Tibial nerve (tissue), 4 donors: ENCODE data around the gene ARHGAP6.
A peak's percentile ranks its signal among the peaks of the same experiment; 100 is the strongest.

ENCODE experiments used
- CTCF ChIP-seq, 5 experiments: fragments of 200-600 bp in 3 of 5; fragments of 450-650 bp in 2 of 5; sonication (generic) in 3 of 5; IDR thresholded peaks; one replicate each; pipeline ENCODE4 v1.5.1; 2016 to 2019; ENCODE audit warnings: antibody characterized with exemption in 5 of 5, mild to moderate bottlenecking in 3 of 5, moderate library complexity in 2 of 5
- EP300 ChIP-seq, 2 donors: sonication (generic); formaldehyde crosslinking; IDR thresholded peaks; one replicate each; pipeline ENCODE4 v1.6.1; 2017; ENCODE audit warnings: antibody characterized with exemption in 2 of 2, mild to moderate bottlenecking in 1 of 2
- POLR2A ChIP-seq, 2 donors: fragments of 450-650 bp; IDR thresholded peaks; one replicate each; pipeline ENCODE4 v1.6.1; 2017; ENCODE audit warnings: antibody characterized with exemption in 2 of 2, mild to moderate bottlenecking in 2 of 2, moderate library complexity in 2 of 2

DNA sequence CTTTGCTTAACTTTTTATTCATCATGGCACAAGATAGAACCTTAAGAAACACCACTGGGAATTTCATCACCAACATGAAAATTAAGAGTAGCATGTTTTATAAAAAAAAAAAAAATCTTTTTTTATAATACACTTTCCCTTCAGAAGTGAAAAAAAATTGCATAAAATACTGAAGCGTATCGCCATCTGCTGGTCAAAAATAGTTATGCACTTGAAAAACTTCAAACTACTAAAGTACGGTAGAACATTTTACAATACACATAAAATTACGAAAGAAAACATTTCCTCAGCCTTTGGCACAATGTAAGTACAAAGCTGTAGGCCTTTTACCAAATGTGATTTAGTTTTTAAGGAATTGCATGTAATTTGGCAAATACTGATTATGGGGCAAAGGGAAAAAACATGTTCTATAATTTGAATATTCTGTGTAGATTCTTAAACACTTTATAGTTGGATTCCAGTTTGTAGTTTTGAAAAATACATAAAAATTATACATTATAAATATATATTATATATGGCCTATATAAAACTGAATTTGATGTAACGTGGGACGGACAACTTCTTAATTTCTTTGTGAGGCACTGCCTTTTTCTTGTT lies 528.1 kb downstream of the ARHGAP6 start:
- TF ChIP-seq POLR2A (IDR thresholded peaks at IDR 0.05): no peak
- TF ChIP-seq CTCF (IDR thresholded peaks at IDR 0.05): peak; percentile 55 to 72 (median 63)
- no peak for TF ChIP-seq EP300 (IDR thresholded peaks at IDR 0.05)
